H1 (cell line): ENCODE measurements around the gene DCP1A. TPM values are rescaled to one million over a fixed set of nuclear protein-coding genes. Genes with fewer than 3 reads are reported as not detected.

Source experiments
- CHD1 ChIP-seq: IDR thresholded peaks from 2 replicates; pipeline ENCODE4 v1.6.1; 2012; ENCODE audit warnings: low read depth, low read length, improper control_type of control experiment
- CHD2 ChIP-seq: IDR thresholded peaks from 2 replicates; pipeline ENCODE4 v1.6.1; 2012; ENCODE audit warnings: low read length, improper control_type of control experiment
- CHD7 ChIP-seq: fragments of 300-600 bp; sonication (generic); IDR thresholded peaks from 2 replicates; pipeline ENCODE4 v1.7.1; 2012; ENCODE audit warnings: low read length, moderate library complexity, mild to moderate bottlenecking, inconsistent platforms; ENCODE audit not compliant: insufficient replicate concordance
- MAX ChIP-seq: IDR thresholded peaks from 2 replicates; pipeline ENCODE4 v1.6.1; 2012; ENCODE audit warnings: inconsistent platforms
- NANOG ChIP-seq: IDR thresholded peaks from 2 replicates; pipeline ENCODE4 v1.6.1; 2011; ENCODE audit warnings: low read length, low read depth, mild to moderate bottlenecking, inconsistent platforms; ENCODE audit not compliant: insufficient read depth, poor library complexity, severe bottlenecking
- SP4 ChIP-seq: IDR thresholded peaks from 2 replicates; pipeline ENCODE4 v1.6.1; 2012; ENCODE audit warnings: low read length, inconsistent platforms
- polyA plus RNA-seq, 7 experiments: library from polyadenylated mRNA; depleted of rRNA in 3 of 7; stranded (reverse) in 5 of 7; unstranded in 2 of 7; fragments of >200 nt in 5 of 7; fragments of 200-250 nt in 2 of 7; gene quantifications; 1 replicate in 5 of 7; 2 replicates in 1 of 7; 4 replicates in 1 of 7; pipeline versions ENCODE4 v1.2.1 to v1.2.3, GENCODE V29; 2011 to 2013; ENCODE audit warnings: missing spikeins in 2 of 7, mixed read lengths in 2 of 7
- total RNA-seq: library from RNA; stranded (reverse); fragmentation: NEBNext Ultra II Directional; extraction: Animal tissue kit (Norgen Biotek cat#: 25700); gene quantifications from 2 replicates; pipeline ENCODE4 v1.2.1, GENCODE V29; 2021

Gene DCP1A
- total and polyA plus RNA-seq, 2 of the 8 experiments (the other 6 are each of a cell fraction or from before 2014, with no cell fraction given): 13.2 to 15.9 TPM

DNA sequence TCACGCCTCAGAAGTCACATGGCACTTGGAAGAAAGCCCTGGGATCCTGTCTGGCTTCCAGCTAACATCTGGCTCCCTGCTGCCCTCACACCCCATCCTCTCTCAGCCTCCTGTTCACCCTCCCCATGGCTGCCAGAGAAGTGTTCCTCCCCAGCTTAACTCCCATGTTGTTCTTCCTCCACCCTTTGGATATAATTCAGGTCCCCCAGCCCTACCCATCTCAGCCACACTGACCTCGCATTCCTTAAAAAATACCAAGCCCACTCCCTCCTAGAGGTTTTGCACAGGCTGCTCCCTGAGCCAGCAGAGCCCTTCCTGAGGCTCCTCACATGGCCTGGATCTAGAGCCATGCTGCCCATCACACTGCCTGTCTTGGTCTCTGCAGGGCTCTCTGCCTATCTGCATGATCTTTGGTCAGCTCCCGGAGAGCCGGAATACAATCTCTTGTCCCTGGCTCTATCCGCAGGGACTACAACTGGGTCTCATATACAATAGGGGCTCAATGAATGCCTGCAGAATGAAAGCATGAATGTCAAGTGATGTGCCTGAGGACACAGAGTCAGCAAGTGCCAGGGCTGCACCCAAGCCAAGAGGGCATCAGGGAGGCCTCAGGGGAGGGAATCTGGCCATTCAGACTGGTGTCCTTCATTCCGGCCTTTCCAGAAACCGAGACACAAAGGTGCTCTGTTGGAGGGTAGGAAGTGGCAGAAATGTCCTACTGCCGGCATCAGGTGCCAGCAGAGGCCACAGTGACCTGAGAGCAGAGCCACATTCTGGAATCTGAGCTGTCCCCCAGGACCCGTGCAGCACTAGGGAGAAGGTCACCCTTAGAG lies 87.7 kb downstream of the DCP1A start (continued):
- no peak for TF ChIP-seq CHD7
- no peak for TF ChIP-seq CHD1
- TF ChIP-seq NANOG: no peak
- TF ChIP-seq CHD2: no peak
- TF ChIP-seq MAX: no peak
- TF ChIP-seq SP4: no peak
